Glutamatergic neuron (in vitro differentiated cells): ENCODE measurements around the gene CAMKMT. TPM values are rescaled to one million over a fixed set of nuclear protein-coding genes. Genes with fewer than 3 reads are reported as not detected.

ENCODE experiments used
- DNase-seq: peaks from one replicate; pipeline ENCODE4 v3.0.0; 2022
- H3K27ac Mint-ChIP-seq: one replicate; pipeline ENCODE4 v1.8.0; 2020; ENCODE audit warnings: mild to moderate bottlenecking, mixed read lengths, inconsistent platforms; ENCODE audit not compliant: unreplicated experiment
- H3K27me3 Mint-ChIP-seq: one replicate; pipeline ENCODE4 v1.8.0; 2020; ENCODE audit warnings: mild to moderate bottlenecking, moderate library complexity, mixed read lengths, inconsistent platforms; ENCODE audit not compliant: unreplicated experiment
- H3K36me3 Mint-ChIP-seq: one replicate; pipeline ENCODE4 v1.8.0; 2020; ENCODE audit warnings: mild to moderate bottlenecking, mixed read lengths, inconsistent platforms; ENCODE audit not compliant: unreplicated experiment
- H3K4me1 Mint-ChIP-seq: one replicate; pipeline ENCODE4 v1.8.0; 2020; ENCODE audit warnings: mild to moderate bottlenecking, low read depth, mixed read lengths, inconsistent platforms; ENCODE audit not compliant: unreplicated experiment
- H3K4me3 Mint-ChIP-seq: one replicate; pipeline ENCODE4 v1.8.0; 2020; ENCODE audit warnings: mild to moderate bottlenecking, mixed read lengths, inconsistent platforms; ENCODE audit not compliant: unreplicated experiment
- H3K9me3 Mint-ChIP-seq: one replicate; pipeline ENCODE4 v1.8.0; 2020; ENCODE audit warnings: mild to moderate bottlenecking, moderate library complexity, mixed read lengths, inconsistent platforms; ENCODE audit not compliant: unreplicated experiment
- total RNA-seq: library from RNA; stranded (reverse); fragmentation: NEBNext Ultra II Directional; extraction: Animal tissue kit (Norgen Biotek cat#: 25700); gene quantifications from one replicate; pipeline ENCODE4 v1.2.1, GENCODE V29; 2021; ENCODE audit not compliant: unreplicated experiment
- TF ChIP-seq, protein P1 (sequence below): fragments of 200-600 bp; sonication (generic); IDR thresholded peaks from one replicate; pipeline ENCODE4 v1.5.0; 2021; ENCODE audit not compliant: partially characterized antibody, unreplicated experiment

Gene CAMKMT
- total RNA-seq, 1 donor from 2014 or later, result 9.6 TPM

DNA sequence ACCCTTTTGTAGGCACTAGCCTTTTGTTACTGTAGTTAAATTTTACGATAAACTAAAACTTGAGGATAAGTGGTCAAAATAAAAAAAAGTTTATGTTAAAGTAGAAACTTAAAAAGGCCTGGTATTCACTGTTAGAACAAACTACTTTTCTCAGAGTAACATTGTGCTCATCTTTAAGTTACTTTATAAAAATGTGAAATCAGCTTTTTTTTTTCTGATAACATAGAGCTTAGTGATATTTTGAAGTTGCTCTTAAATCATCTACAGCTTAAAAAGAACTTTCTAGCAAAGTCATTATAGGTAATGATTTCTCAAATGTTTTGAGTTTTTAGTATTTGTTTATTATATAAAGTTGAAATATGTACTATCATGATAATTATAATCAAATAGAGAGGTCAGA, 125.3 kb downstream of the CAMKMT start:
- no peaks in the 10 kb centered on the region for H3K4me1 Mint-ChIP-seq
- H3K4me3 Mint-ChIP-seq, result no peak overlapping the region
- H3K27me3 Mint-ChIP-seq, result no peaks in the 10 kb centered on the region
- H3K36me3 Mint-ChIP-seq, result no peaks in the 10 kb centered on the region
- TF ChIP-seq, protein P1, sequence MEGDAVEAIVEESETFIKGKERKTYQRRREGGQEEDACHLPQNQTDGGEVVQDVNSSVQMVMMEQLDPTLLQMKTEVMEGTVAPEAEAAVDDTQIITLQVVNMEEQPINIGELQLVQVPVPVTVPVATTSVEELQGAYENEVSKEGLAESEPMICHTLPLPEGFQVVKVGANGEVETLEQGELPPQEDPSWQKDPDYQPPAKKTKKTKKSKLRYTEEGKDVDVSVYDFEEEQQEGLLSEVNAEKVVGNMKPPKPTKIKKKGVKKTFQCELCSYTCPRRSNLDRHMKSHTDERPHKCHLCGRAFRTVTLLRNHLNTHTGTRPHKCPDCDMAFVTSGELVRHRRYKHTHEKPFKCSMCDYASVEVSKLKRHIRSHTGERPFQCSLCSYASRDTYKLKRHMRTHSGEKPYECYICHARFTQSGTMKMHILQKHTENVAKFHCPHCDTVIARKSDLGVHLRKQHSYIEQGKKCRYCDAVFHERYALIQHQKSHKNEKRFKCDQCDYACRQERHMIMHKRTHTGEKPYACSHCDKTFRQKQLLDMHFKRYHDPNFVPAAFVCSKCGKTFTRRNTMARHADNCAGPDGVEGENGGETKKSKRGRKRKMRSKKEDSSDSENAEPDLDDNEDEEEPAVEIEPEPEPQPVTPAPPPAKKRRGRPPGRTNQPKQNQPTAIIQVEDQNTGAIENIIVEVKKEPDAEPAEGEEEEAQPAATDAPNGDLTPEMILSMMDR, result no peak
- no peak overlapping the region for H3K27ac Mint-ChIP-seq
- DNase-seq, result no peak
- H3K9me3 Mint-ChIP-seq, result no peaks in the 10 kb centered on the region

GRCh38 chr2:44490726-44491125, 129.0 kb downstream of the CAMKMT start:
- DNase-seq, result no peak
- Mint-ChIP-seq H3K4me1 (no peaks in the 10 kb centered on the region), H3K27me3 (no peaks in the 10 kb centered on the region), H3K4me3 (no peak overlapping the region), H3K36me3 (no peaks in the 10 kb centered on the region), H3K9me3 (no peaks in the 10 kb centered on the region), H3K27ac (no peak overlapping the region)
- TF ChIP-seq, protein P1, result no peak

DNA sequence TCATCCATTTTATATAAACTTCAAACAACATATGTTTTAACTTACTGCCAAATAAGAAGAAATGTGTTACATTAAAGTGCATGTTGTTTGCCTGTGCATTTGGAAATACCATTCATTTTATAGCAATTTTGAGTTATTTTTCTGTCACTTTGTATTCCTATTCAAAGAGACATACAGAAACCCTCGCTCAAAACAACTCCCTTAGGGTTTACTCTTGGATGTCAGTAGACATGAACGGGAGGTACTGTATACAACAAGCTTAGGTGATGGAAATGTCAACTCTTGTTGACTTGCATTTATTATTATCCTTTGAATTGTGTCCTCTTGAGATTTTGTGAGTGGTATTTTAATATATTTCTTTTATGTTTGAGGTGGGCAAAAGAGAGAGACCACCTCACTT, 132.3 kb downstream of the CAMKMT start:
- H3K27ac Mint-ChIP-seq, result no peak overlapping the region
- no peak for DNase-seq
- TF ChIP-seq, protein P1, result no peak
- H3K27me3 Mint-ChIP-seq, result no peaks in the 10 kb centered on the region
- no peak overlapping the region for H3K4me3 Mint-ChIP-seq
- H3K9me3 Mint-ChIP-seq, result no peaks in the 10 kb centered on the region
- peaks cover 10% of the 10 kb centered on the region for H3K4me1 Mint-ChIP-seq
- H3K36me3 Mint-ChIP-seq, result no peaks in the 10 kb centered on the region

DNA sequence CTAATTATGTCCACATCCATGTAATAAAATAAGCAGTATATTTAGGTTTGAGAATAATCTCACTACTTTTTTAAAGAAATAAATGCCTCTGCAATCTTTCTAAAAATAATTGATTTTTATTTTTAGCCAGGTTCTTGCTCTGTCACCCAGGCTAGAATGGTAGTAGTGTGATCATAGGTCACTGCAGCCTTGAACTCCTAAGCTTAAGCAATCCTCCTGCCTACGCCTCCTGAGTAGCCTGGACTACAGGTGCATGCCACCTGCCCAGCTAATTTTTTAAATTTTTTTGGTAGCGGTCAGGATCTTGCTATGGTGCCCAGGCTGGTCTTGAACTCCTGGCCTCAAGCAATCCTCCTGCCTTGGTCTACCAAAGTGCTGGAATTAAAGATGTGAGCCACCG, 133.3 kb downstream of the CAMKMT start:
- Mint-ChIP-seq H3K4me3 (no peak overlapping the region), H3K27me3 (no peaks in the 10 kb centered on the region), H3K4me1 (peaks cover 12% of the 10 kb centered on the region), H3K9me3 (no peaks in the 10 kb centered on the region), H3K36me3 (no peaks in the 10 kb centered on the region), H3K27ac (no peak overlapping the region)
- TF ChIP-seq, protein P1, result no peak
- DNase-seq, result no peak

DNA sequence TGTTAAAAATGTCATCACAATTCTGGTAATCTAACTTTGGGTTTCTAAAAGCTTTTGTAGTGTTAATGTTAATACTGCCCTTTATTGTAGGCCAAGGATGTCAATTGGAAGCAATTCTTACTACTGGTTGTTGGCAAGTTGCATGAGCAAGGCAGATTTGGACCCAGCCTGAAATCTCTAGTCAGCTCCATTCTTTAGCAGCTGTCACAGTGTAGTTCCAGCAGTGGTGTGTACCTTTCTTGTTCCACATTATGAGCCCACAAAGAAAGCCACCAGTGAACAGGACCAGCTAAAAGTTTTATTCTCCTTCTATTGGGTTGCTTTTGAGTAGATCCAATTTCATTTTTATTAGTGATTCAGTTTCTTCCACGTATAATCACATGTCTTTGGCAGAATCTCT, 133.8 kb downstream of the CAMKMT start:
- Mint-ChIP-seq H3K27me3 (no peaks in the 10 kb centered on the region), H3K9me3 (no peaks in the 10 kb centered on the region), H3K36me3 (no peaks in the 10 kb centered on the region), H3K4me1 (peaks cover 12% of the 10 kb centered on the region), H3K27ac (no peak overlapping the region), H3K4me3 (no peak overlapping the region)
- TF ChIP-seq, protein P1, result no peak
- no peak for DNase-seq
